Brain pericyte (primary cell): ENCODE results near the gene GANC.
"Not testable (repeated sequence)": the region's sequence is repeated elsewhere in the genome, so short reads cannot be mapped to it uniquely, and the experiment has no call there.

Experiments used
- DNase-seq: peaks from one replicate; pipeline ENCODE4 v3.0.0-alpha.2; 2012; ENCODE audit warnings: low read depth, low spot score

The GANC gene

GRCh38 chr15:42283671-42284070 lies 10.7 kb downstream of the GANC start:
- no peak for DNase-seq

GRCh38 chr15:42284551-42284950 lies 11.6 kb downstream of the GANC start:
- no peak for DNase-seq

- no peak for DNase-seq
Observed at GRCh38 chr15:42285034-42285433, 12.0 kb downstream of the GANC start.

GRCh38 chr15:42286445-42287029 lies 13.5 kb downstream of the GANC start:
- DNase-seq, result no peak

- no peak for DNase-seq
Observed at GRCh38 chr15:42287931-42288330, 14.9 kb downstream of the GANC start.

GRCh38 chr15:42289166-42289565 lies 16.2 kb downstream of the GANC start:
- no peak for DNase-seq

- DNase-seq, result not testable (repeated sequence)
Observed at GRCh38 chr15:42301004-42301403, 28.0 kb downstream of the GANC start.

- DNase-seq, result no peak
Observed at GRCh38 chr15:42306681-42307080, 33.7 kb downstream of the GANC start.

GRCh38 chr15:42313463-42313862 lies 40.5 kb downstream of the GANC start:
- no peak for DNase-seq

GRCh38 chr15:42314818-42315217 lies 41.8 kb downstream of the GANC start:
- no peak for DNase-seq

GRCh38 chr15:42315521-42315920 lies 42.5 kb downstream of the GANC start:
- DNase-seq, result no peak

- not testable (repeated sequence) for DNase-seq
Observed at GRCh38 chr15:42316282-42316805, 43.3 kb downstream of the GANC start.

- no peak for DNase-seq
Observed at GRCh38 chr15:42319206-42319605, 46.2 kb downstream of the GANC start.

GRCh38 chr15:42324308-42324707 lies 51.3 kb downstream of the GANC start:
- DNase-seq, result no peak

GRCh38 chr15:42329161-42329560 lies 56.2 kb downstream of the GANC start:
- no peak for DNase-seq

GRCh38 chr15:42329992-42330391 lies 57.0 kb downstream of the GANC start:
- DNase-seq, result no peak

GRCh38 chr15:42331235-42331634 lies 58.2 kb downstream of the GANC start:
- DNase-seq, result no peak

- no peak for DNase-seq
Observed at GRCh38 chr15:42332331-42332730, 59.3 kb downstream of the GANC start.

GRCh38 chr15:42335074-42335473 lies 62.1 kb downstream of the GANC start:
- no peak for DNase-seq

- not testable (repeated sequence) for DNase-seq
Observed at GRCh38 chr15:42336650-42337049, 63.6 kb downstream of the GANC start.

- DNase-seq, result not testable (repeated sequence)
Observed at GRCh38 chr15:42337104-42337503, 64.1 kb downstream of the GANC start.

- DNase-seq, result no peak
Observed at GRCh38 chr15:42338500-42338899, 65.5 kb downstream of the GANC start.

GRCh38 chr15:42343596-42344232 lies 70.7 kb downstream of the GANC start:
- no peak for DNase-seq
